Measurements from ENCODE around the gene RPTOR.

The RPTOR gene

GRCh38 chr17:80860703-80861417, 316.2 kb downstream of the RPTOR start:
- peak overlapping the region; percentile 45 for H3K27ac Mint-ChIP-seq
- H3K36me3 Mint-ChIP-seq = peaks cover 83% of the 10 kb centered on the region
- H3K27me3 Mint-ChIP-seq = no peaks in the 10 kb centered on the region
- peaks cover 8% of the 10 kb centered on the region for H3K9me3 Mint-ChIP-seq
- H3K4me3 Mint-ChIP-seq = no peak overlapping the region
- H3K4me1 Mint-ChIP-seq = peaks cover 27% of the 10 kb centered on the region
- ATAC-seq = no peak

- H3K27ac Mint-ChIP-seq = peak overlapping the region; percentile 45
- ATAC-seq = no peak
- peaks cover 78% of the 10 kb centered on the region for H3K36me3 Mint-ChIP-seq
- peaks cover 8% of the 10 kb centered on the region for H3K9me3 Mint-ChIP-seq
- H3K4me3 Mint-ChIP-seq = no peak overlapping the region
- no peaks in the 10 kb centered on the region for H3K27me3 Mint-ChIP-seq
- H3K4me1 Mint-ChIP-seq = peaks cover 24% of the 10 kb centered on the region
These were observed 316.8 kb downstream of the RPTOR start for GRCh38 chr17:80861418-80861815.

- ATAC-seq = no peak
- Mint-ChIP-seq H3K36me3 (peaks cover 76% of the 10 kb centered on the region), H3K27ac (no peak overlapping the region), H3K9me3 (peaks cover 8% of the 10 kb centered on the region), H3K4me3 (no peak overlapping the region), H3K4me1 (peaks cover 21% of the 10 kb centered on the region), H3K27me3 (no peaks in the 10 kb centered on the region)
These were observed 317.3 kb downstream of the RPTOR start for GRCh38 chr17:80861892-80862291.

- ATAC-seq = no peak
- Mint-ChIP-seq H3K4me1 (peaks cover 15% of the 10 kb centered on the region), H3K36me3 (peaks cover 70% of the 10 kb centered on the region), H3K9me3 (peaks cover 8% of the 10 kb centered on the region), H3K4me3 (peak overlapping the region; percentile 24), H3K27ac (no peak overlapping the region), H3K27me3 (no peaks in the 10 kb centered on the region)
These were observed 317.9 kb downstream of the RPTOR start for GRCh38 chr17:80862481-80862961.

GRCh38 chr17:80862978-80863377, 318.3 kb downstream of the RPTOR start:
- H3K4me1 Mint-ChIP-seq = peaks cover 15% of the 10 kb centered on the region
- peaks cover 65% of the 10 kb centered on the region for H3K36me3 Mint-ChIP-seq
- peaks cover 8% of the 10 kb centered on the region for H3K9me3 Mint-ChIP-seq
- H3K4me3 Mint-ChIP-seq = no peak overlapping the region
- no peak overlapping the region for H3K27ac Mint-ChIP-seq
- ATAC-seq = no peak
- H3K27me3 Mint-ChIP-seq = no peaks in the 10 kb centered on the region

- no peak overlapping the region for H3K27ac Mint-ChIP-seq
- no peak overlapping the region for H3K4me3 Mint-ChIP-seq
- peaks cover 59% of the 10 kb centered on the region for H3K36me3 Mint-ChIP-seq
- peaks cover 8% of the 10 kb centered on the region for H3K9me3 Mint-ChIP-seq
- no peak for ATAC-seq
- peaks cover 15% of the 10 kb centered on the region for H3K4me1 Mint-ChIP-seq
- H3K27me3 Mint-ChIP-seq = no peaks in the 10 kb centered on the region
These were observed 319.0 kb downstream of the RPTOR start for GRCh38 chr17:80863626-80864025.

GRCh38 chr17:80864751-80865150, 320.1 kb downstream of the RPTOR start:
- peaks cover 15% of the 10 kb centered on the region for H3K4me1 Mint-ChIP-seq

GRCh38 chr17:80866050-80866793, 321.6 kb downstream of the RPTOR start:
- Mint-ChIP-seq H3K27ac (no peak overlapping the region), H3K27me3 (no peaks in the 10 kb centered on the region), H3K4me3 (no peak overlapping the region), H3K4me1 (peaks cover 20% of the 10 kb centered on the region), H3K9me3 (peaks cover 8% of the 10 kb centered on the region), H3K36me3 (peaks cover 46% of the 10 kb centered on the region)
- ATAC-seq = peak; percentile 67

More at GRCh38 chr17:80864751-80865150, 320.1 kb downstream of the RPTOR start:
- H3K36me3 Mint-ChIP-seq = peaks cover 49% of the 10 kb centered on the region
- peaks cover 8% of the 10 kb centered on the region for H3K9me3 Mint-ChIP-seq
- ATAC-seq = no peak
- no peak overlapping the region for H3K27ac Mint-ChIP-seq
- H3K4me3 Mint-ChIP-seq = no peak overlapping the region
- no peaks in the 10 kb centered on the region for H3K27me3 Mint-ChIP-seq

GRCh38 chr17:80868022-80868609, 323.5 kb downstream of the RPTOR start:
- peaks cover 8% of the 10 kb centered on the region for H3K9me3 Mint-ChIP-seq
- peaks cover 29% of the 10 kb centered on the region for H3K36me3 Mint-ChIP-seq
- no peaks in the 10 kb centered on the region for H3K27me3 Mint-ChIP-seq
- H3K27ac Mint-ChIP-seq = no peak overlapping the region
- H3K4me3 Mint-ChIP-seq = no peak overlapping the region
- peaks cover 24% of the 10 kb centered on the region for H3K4me1 Mint-ChIP-seq
- peak; percentile 54 for ATAC-seq

GRCh38 chr17:80869481-80870145, 325.0 kb downstream of the RPTOR start:
- no peaks in the 10 kb centered on the region for H3K27me3 Mint-ChIP-seq
- H3K4me3 Mint-ChIP-seq = no peak overlapping the region
- no peaks in the 10 kb centered on the region for H3K9me3 Mint-ChIP-seq
- peaks cover 26% of the 10 kb centered on the region for H3K36me3 Mint-ChIP-seq
- H3K27ac Mint-ChIP-seq = no peak overlapping the region
- H3K4me1 Mint-ChIP-seq = peaks cover 24% of the 10 kb centered on the region
- no peak for ATAC-seq

- ATAC-seq = no peak
- no peaks in the 10 kb centered on the region for H3K9me3 Mint-ChIP-seq
- peaks cover 27% of the 10 kb centered on the region for H3K36me3 Mint-ChIP-seq
- H3K27ac Mint-ChIP-seq = peak overlapping the region; percentile 25
- H3K4me1 Mint-ChIP-seq = peaks cover 24% of the 10 kb centered on the region
- no peak overlapping the region for H3K4me3 Mint-ChIP-seq
- H3K27me3 Mint-ChIP-seq = no peaks in the 10 kb centered on the region
These were observed 325.8 kb downstream of the RPTOR start for GRCh38 chr17:80870401-80870800.

GRCh38 chr17:80871341-80871740, 326.7 kb downstream of the RPTOR start:
- Mint-ChIP-seq H3K27me3 (no peaks in the 10 kb centered on the region), H3K4me3 (no peak overlapping the region), H3K9me3 (no peaks in the 10 kb centered on the region), H3K27ac (peak overlapping the region; percentile 25), H3K4me1 (peaks cover 21% of the 10 kb centered on the region), H3K36me3 (peaks cover 28% of the 10 kb centered on the region)
- no peak for ATAC-seq

GRCh38 chr17:80872001-80872500, 327.4 kb downstream of the RPTOR start:
- H3K27ac Mint-ChIP-seq = no peak overlapping the region
- no peaks in the 10 kb centered on the region for H3K9me3 Mint-ChIP-seq
- H3K4me1 Mint-ChIP-seq = peaks cover 23% of the 10 kb centered on the region
- ATAC-seq = no peak
- peaks cover 33% of the 10 kb centered on the region for H3K36me3 Mint-ChIP-seq
- H3K27me3 Mint-ChIP-seq = no peaks in the 10 kb centered on the region
- H3K4me3 Mint-ChIP-seq = no peak overlapping the region

GRCh38 chr17:80872501-80873306, 328.1 kb downstream of the RPTOR start:
- no peak for ATAC-seq
- Mint-ChIP-seq H3K4me3 (no peak overlapping the region), H3K36me3 (peaks cover 36% of the 10 kb centered on the region), H3K4me1 (peaks cover 30% of the 10 kb centered on the region), H3K27me3 (no peaks in the 10 kb centered on the region), H3K27ac (no peak overlapping the region), H3K9me3 (no peaks in the 10 kb centered on the region)

Measured in stimulated activated memory B cell treated with anti-CD40 and anti-IgM and Interleukin-4, amounts not matched to agents 10 μg/mL and 1 μg/mL and 100 μg/mL, for 72 hours (primary cell).